SK-N-SH treated with all-trans-retinoic acid at 6 μM for 48 hours (cell line): ENCODE measurements around the gene APOC4.

Experiments used
- ATAC-seq: fragments of 200-7000 bp; cut with Tn5 transposase; 3 replicates; pipeline ENCODE4 v1.9.1; 2020; ENCODE audit warnings: mild to moderate bottlenecking, moderate library complexity
- PATZ1 ChIP-seq: fragments of 250-450 bp; sonication (Bioruptor Pico); IDR thresholded peaks from 2 replicates; pipeline ENCODE4 v1.8.0; 2020; ENCODE audit warnings: mild to moderate bottlenecking, moderate library complexity, borderline replicate concordance
- ZC3H10 ChIP-seq: fragments of 250-450 bp; sonication (Bioruptor Pico); IDR thresholded peaks from 2 replicates; pipeline ENCODE4 v1.5.1; 2021; ENCODE audit warnings: mild to moderate bottlenecking, moderate library complexity

APOC4 gene

GRCh38 chr19:44993926-44994537 lies 52.0 kb downstream of the APOC4 start:
- no peak for ATAC-seq
- TF ChIP-seq PATZ1 (CRISPR knock-in tag) (no peak), ZC3H10 (CRISPR knock-in tag) (no peak)
